Esophagus squamous epithelium (tissue), 4 donors: ENCODE results near the gene TAGLN3.

Source experiments
- CTCF ChIP-seq, 6 experiments: fragments of 450-650 bp in 4 of 6; fragments of 200-600 bp in 2 of 6; sonication (generic) in 2 of 6; IDR thresholded peaks; one replicate each; pipeline ENCODE4 v1.5.1; 2016 to 2019; ENCODE audit warnings: antibody characterized with exemption in 6 of 6, mild to moderate bottlenecking in 4 of 6, moderate library complexity in 4 of 6
- POLR2A ChIP-seq, 4 donors: fragments of 450-650 bp; IDR thresholded peaks; one replicate each; pipeline ENCODE4 v1.6.1; 2017; ENCODE audit warnings: antibody characterized with exemption in 4 of 4, mild to moderate bottlenecking in 4 of 4, moderate library complexity in 3 of 4

- no peak for TF ChIP-seq CTCF (IDR thresholded peaks at IDR 0.05)
- TF ChIP-seq POLR2A (IDR thresholded peaks at IDR 0.05) = no peak
These were observed 57.8 kb downstream of the TAGLN3 start for GRCh38 chr3:112056451-112056929.
